Fibroblast of peridontal ligament (primary cell): Measurements from ENCODE around the gene TMEM131.

Experiments
- DNase-seq: peaks from one replicate; pipeline ENCODE4 v3.0.0-alpha.2; 2010; ENCODE audit errors: extremely low read depth

TMEM131 gene

GRCh38 chr2:97991081-97991856 is 4.5 kb downstream of the TMEM131 start:
- DNase-seq = no peak

DNA sequence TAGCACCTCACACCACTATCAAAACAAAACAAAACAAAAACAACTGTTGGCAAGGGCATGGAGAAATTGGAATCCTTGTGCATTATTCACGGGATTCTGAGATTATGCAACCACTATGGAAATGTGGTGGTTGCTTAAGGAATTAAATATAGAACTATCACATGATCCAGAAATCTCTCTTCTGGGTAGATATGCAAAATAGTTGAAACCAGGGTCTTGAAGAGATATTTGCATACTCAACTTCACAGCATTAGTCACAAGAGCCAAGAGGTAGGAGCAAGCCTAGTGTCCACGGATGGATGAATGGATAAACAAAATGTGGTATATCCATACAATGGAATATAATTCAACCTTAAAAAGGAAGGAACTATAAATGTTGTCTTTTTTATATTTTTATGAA is 7.0 kb downstream of the TMEM131 start:
- DNase-seq = no peak

GRCh38 chr2:97985998-97986397 is 9.8 kb downstream of the TMEM131 start:
- DNase-seq = no peak

DNA sequence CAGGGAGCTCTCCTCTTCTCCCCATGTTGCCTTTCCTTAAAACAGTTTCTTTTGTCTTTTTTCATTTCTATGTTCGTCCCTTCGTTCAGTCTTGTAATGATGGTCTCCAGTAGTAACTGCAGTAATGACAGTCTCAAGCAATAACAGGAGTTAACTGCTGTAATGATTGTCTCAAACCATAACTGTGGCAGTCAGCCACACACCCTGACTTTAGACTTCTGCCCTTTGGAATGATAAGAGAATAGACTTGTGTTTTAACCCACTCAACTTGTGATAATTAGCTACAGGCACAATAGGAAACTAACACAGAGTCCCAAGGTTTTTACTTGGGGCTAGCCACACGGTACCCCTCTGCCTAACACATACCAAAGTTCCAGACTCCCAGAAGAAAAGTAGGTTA is 12.1 kb downstream of the TMEM131 start:
- no peak for DNase-seq

DNA sequence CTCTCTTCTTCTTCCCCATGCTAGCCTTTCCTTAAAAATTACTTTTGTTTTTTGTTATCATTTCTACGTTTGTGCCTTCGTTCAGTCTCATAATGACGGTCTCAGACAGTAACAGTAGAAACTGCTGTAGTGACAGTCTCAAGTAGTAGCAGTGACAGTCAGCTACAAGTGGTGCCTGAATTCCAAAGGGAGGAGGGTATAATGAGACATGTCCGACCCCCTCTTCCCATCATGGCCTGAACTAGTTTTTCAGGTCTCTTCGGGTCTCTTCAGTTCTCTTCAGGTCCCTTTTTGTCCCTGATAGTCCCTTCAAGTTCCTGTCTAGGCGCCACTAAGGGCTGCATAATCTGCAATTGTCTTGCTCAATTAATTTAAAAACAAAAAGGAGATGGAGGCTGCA is 12.6 kb downstream of the TMEM131 start:
- no peak for DNase-seq

GRCh38 chr2:97982621-97983020 is 13.1 kb downstream of the TMEM131 start:
- DNase-seq = no peak

- DNase-seq = no peak
Observed at GRCh38 chr2:97981961-97982360, 13.8 kb downstream of the TMEM131 start.

DNA sequence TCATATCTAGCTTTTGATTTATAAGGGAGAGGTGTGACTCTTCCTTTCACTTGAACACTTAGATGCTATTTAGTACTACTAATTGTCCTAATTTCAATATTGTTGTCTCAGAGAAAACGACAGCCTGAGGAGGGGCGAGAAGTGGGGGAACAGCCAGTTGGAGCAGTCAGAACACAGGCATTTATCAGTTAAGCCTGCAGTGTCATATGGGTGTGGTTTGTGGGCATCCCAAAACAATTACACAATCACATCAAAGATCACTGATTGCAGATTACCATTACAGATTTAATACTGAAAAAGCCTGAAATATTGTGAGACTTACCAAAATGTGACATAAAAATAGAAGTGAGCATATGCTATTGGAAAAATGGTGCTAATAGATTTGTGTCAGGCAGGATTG is 15.8 kb downstream of the TMEM131 start:
- no peak for DNase-seq

DNA sequence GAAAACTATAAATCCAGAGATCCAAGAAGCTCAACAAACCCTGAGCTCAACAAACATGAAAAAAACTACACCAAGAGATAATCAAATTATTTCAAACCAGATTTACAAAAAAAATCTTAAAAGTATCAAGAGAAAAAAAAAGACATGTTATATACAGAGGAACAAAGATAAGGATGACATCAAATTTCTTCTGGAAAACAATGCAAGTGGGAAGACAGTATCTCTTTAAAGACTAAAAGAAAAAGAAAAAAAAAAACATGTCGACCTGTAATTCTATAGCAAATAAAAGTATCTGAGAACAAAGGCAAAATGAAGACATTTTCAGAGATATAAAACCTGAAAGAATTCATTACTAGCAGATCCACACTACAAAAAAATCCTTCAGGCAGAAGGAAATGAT is 21.3 kb downstream of the TMEM131 start:
- no peak for DNase-seq

DNA sequence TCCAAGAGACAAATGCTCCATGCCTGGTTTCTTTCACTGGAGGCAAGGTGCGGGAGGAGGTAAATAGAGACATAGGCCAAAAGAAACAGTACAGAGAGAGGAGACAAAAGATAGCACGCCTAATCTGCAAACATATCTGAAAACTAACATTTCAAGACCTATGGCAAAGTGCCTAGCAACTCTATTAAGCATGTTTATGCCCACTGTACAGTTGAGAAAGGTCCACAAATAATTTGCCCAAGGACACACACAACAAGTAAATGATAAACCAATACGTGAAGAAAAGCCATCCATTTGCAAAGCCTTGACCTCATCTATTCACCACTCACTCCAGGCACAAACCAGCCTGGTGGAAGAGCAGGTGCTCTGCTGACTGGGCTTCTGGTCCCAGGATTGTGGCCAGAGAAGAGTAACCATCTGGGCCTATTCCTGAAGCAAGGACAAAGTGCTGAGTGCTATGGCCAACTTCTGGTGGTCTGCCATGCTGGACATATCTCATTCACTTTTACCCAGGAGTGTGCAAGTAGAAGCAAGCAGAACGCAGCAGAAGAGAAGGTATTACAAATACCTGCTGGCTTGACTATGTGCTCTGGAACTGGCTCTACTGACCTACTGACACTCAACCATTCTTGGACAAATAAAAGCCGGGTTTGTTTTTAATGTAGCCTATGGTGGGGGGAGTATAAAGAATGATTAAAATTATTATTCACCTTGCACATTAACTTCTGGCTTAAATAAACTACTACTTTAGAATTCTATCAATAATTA is 25.3 kb downstream of the TMEM131 start:
- no peak for DNase-seq

- peak; percentile 4 for DNase-seq
Observed at GRCh38 chr2:97969081-97970067, 26.4 kb downstream of the TMEM131 start.

GRCh38 chr2:97967931-97968627 is 27.7 kb downstream of the TMEM131 start:
- no peak for DNase-seq

GRCh38 chr2:97967216-97967592 is 28.5 kb downstream of the TMEM131 start:
- no peak for DNase-seq

DNA sequence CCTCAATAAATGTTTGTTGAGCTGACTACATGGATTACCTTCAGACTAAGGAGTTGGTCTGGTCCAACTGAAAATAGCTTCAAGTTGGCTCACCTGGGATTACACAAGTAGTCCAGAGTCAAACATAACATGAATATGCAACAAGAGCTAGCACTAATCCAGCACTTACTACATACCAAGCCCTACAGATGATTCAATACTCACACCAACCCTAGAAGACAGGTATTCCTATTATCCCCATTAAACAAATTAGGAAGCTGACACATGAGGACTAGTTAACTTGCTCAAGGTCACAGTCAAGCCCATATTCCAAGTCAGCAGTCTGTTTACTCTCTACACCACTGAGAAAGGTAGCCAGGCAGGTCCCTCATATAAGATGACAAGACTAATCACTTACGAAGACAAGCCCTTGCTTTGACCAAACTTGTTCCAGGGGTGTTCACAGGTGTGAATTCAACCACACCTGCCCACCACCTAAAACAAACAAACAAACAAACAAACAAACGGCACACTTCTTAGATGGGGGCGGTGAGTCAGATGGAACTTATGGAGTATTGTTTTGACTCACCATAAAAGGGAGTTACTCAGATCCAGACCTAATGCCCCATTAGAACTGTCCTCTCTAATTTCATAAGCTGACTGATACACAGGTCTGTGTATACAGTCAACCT is 29.1 kb downstream of the TMEM131 start:
- DNase-seq = no peak

- no peak for DNase-seq
Observed at GRCh38 chr2:97965116-97965515, 30.6 kb downstream of the TMEM131 start.

DNA sequence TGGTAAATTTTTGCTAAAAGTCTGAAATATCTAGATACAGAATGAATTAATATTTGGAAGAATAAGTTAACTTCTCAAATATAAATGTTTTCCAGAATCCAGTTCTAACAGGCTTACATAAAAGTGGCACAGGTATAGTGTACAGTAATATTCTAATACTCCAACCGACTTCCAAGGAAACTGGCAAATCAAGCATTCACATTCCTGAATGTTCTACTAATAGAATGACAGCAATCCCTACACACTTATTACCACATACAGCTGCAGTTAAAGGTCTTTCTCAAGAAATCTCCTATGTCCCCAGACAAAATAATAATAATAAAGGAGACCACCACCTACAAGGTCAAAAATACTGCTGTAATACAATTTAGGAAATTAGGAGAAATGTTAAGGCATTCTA is 31.9 kb downstream of the TMEM131 start:
- DNase-seq = no peak

DNA sequence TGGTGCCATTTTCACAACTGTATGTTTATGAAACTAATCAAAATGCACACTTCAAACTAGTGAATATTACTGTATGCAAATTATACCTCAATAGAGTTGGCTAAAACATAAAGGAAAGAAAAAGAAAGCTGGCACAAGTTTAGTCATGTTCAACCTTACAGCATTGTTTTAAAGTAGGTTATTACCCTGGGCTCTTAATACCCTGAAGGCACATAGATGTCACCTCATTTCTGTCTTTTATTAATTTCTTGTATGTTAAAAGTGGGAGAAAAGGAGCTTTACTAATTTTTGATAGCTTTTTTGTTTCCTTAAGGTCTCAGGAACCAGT is 32.7 kb downstream of the TMEM131 start:
- DNase-seq = no peak

GRCh38 chr2:97961534-97961933 is 34.2 kb downstream of the TMEM131 start:
- DNase-seq = no peak

- DNase-seq = no peak
Observed at GRCh38 chr2:97958184-97958583, 37.6 kb downstream of the TMEM131 start.

DNA sequence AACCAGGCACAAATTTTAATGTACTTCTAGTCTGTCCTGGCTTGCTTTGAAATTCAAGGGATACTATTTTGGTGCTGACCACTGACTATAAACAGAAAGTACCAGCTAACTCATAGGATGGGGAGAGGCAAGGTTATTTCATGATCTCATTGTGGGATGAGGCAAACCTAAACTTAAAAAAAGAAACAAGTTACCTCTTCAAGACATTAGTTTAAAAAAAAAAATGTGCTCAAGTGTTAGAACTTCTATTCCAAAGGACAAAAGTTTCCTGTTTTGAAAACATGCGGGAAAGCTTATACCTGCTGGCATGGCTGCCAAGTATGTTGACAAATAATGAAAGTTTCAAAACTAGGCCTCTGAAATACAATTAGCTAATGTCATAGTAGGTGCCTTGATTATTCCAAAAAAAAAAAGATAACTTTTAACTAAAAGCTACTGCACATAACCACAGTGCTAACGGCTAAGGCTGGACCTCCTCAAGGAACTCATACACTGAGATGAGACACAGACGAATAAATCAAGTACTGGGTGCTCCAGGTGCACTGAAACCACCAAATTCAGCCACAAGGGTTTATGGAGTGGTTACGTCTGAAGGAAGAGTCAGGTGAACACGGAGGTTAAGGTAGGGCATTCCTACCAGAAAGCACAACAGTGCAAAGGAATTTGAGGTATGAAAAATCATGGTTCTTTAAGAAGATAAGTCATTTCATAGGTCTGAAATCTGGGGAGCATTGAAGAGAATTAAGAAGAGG is 38.1 kb downstream of the TMEM131 start:
- DNase-seq = peak; percentile 40
